ENCODE results near the gene STAB1.

- TF ChIP-seq CTCF (IDR thresholded peaks at IDR 0.05), result no peak
- no peak for TF ChIP-seq POLR2A (IDR thresholded peaks at IDR 0.05)
Measured at GRCh38 chr3:52524258-52524751, 29.2 kb downstream of the STAB1 start.

All from breast epithelium (tissue), 3 donors.